ENCODE data around the gene CALCOCO1. TPM values are rescaled to one million over a fixed set of nuclear protein-coding genes. Genes with fewer than 3 reads are reported as not detected.

The CALCOCO1 gene
- polyA plus RNA-seq, 3 donors, result 60.1 to 238 (median 69.6) TPM

- H3K27me3 Mint-ChIP-seq (ENCODE audit: low read depth in 3 of 3), result peaks cover 46 to 72% (median 46%) of the 10 kb centered on the region in 3 donors
- H2AFZ ChIP-seq (ENCODE audit: insufficient read depth, low read depth, low read length, poor library complexity, severe bottlenecking), result no peak overlapping the region
Measured at GRCh38 chr12:53770281-53770680, 43.0 kb upstream of the CALCOCO1 start.

GRCh38 chr12:53768976-53769375 lies 41.7 kb upstream of the CALCOCO1 start:
- intact Hi-C loops (cut with micrococcal nuclease), result no loop called here
- peaks cover 45 to 76% (median 50%) of the 10 kb centered on the region in 3 donors for H3K27me3 Mint-ChIP-seq (ENCODE audit: low read depth in 3 of 3)
- Histone ChIP-seq H3K9ac (ENCODE audit: insufficient read depth, low read length, poor library complexity, severe bottlenecking) (no peak overlapping the region), H3K27me3 (ENCODE audit: control insufficient read depth in 2 of 2, insufficient read depth in 2 of 2, low read length in 2 of 2) (peaks cover 55 to 56% of the 10 kb centered on the region in 2 donors), H3K9me3 (replicated peaks in 1 of 2; ENCODE audit: control insufficient read depth in 1 of 2, insufficient read depth in 1 of 2, low read length in 2 of 2) (no peaks in the 10 kb centered on the region), H3K4me2 (replicated peaks; ENCODE audit: extremely low read depth, low read length, poor library complexity, severe bottlenecking) (no peak overlapping the region), H3K36me3 (replicated peaks in 1 of 2; ENCODE audit: control insufficient read depth in 1 of 2, insufficient read depth in 2 of 2, low read length in 2 of 2) (no peaks in the 10 kb centered on the region), H3K27ac (ENCODE audit: low read depth in 1 of 2, low read length in 2 of 2) (no peak overlapping the region), H3K79me2 (ENCODE audit: insufficient read depth, low read length) (no peaks in the 10 kb centered on the region), H3K4me3 (replicated peaks in 1 of 3; ENCODE audit: low read depth in 2 of 3, low read length in 3 of 3) (no peak overlapping the region), H4K20me1 (ENCODE audit: insufficient read depth, low read length) (no peaks in the 10 kb centered on the region), H2AFZ (ENCODE audit: insufficient read depth, low read depth, low read length, poor library complexity, severe bottlenecking) (no peak overlapping the region), H3K4me1 (ENCODE audit: control insufficient read depth in 1 of 2, insufficient read depth in 2 of 2, low read length in 2 of 2) (no peaks in the 10 kb centered on the region)
- peaks cover 0 to 1% (median 0%) of the 10 kb centered on the region in 7 donors for H3K9me3 Mint-ChIP-seq
- no peaks in the 10 kb centered on the region for H3K4me1 Mint-ChIP-seq
- no peak overlapping the region for H3K27ac Mint-ChIP-seq
- no peak for TF ChIP-seq CTCF (IDR thresholded peaks at IDR 0.05)
- no CpG with 5 or more reads among the region's 5 CpGs for WGBS (ENCODE audit: insufficient coverage)
- DNase-seq, result no peak
- H3K4me3 Mint-ChIP-seq, result peak overlapping the region in 1 of 2 donors; percentile 32
- no peaks in the 10 kb centered on the region for H3K36me3 Mint-ChIP-seq

More at GRCh38 chr12:53770281-53770680, 43.0 kb upstream of the CALCOCO1 start:
- H3K36me3 Mint-ChIP-seq, result no peaks in the 10 kb centered on the region
- H3K4me3 Mint-ChIP-seq, result no peak overlapping the region
- no peak overlapping the region for H3K27ac Mint-ChIP-seq
- Histone ChIP-seq H3K4me2 (replicated peaks; ENCODE audit: extremely low read depth, low read length, poor library complexity, severe bottlenecking) (no peak overlapping the region), H3K4me1 (ENCODE audit: control insufficient read depth in 1 of 2, insufficient read depth in 2 of 2, low read length in 2 of 2) (no peaks in the 10 kb centered on the region), H3K36me3 (replicated peaks in 1 of 2; ENCODE audit: control insufficient read depth in 1 of 2, insufficient read depth in 2 of 2, low read length in 2 of 2) (no peaks in the 10 kb centered on the region), H3K27ac (ENCODE audit: low read depth in 1 of 2, low read length in 2 of 2) (no peak overlapping the region), H4K20me1 (ENCODE audit: insufficient read depth, low read length) (no peaks in the 10 kb centered on the region), H3K9ac (ENCODE audit: insufficient read depth, low read length, poor library complexity, severe bottlenecking) (no peak overlapping the region), H3K27me3 (ENCODE audit: control insufficient read depth in 2 of 2, insufficient read depth in 2 of 2, low read length in 2 of 2) (peaks cover 50 to 52% of the 10 kb centered on the region in 2 donors), H3K79me2 (ENCODE audit: insufficient read depth, low read length) (no peaks in the 10 kb centered on the region), H3K9me3 (replicated peaks in 1 of 2; ENCODE audit: control insufficient read depth in 1 of 2, insufficient read depth in 1 of 2, low read length in 2 of 2) (no peaks in the 10 kb centered on the region), H3K4me3 (replicated peaks in 1 of 3; ENCODE audit: low read depth in 2 of 3, low read length in 3 of 3) (no peak overlapping the region)
- DNase-seq, result no peak
- H3K9me3 Mint-ChIP-seq, result peaks cover 0 to 1% (median 0%) of the 10 kb centered on the region in 7 donors
- no peak for TF ChIP-seq CTCF (IDR thresholded peaks at IDR 0.05)
- intact Hi-C loops (cut with micrococcal nuclease), result no loop called here
- H3K4me1 Mint-ChIP-seq, result no peaks in the 10 kb centered on the region
